ENCODE data around the gene HTT. TPM values are rescaled to one million over a fixed set of nuclear protein-coding genes. Genes with fewer than 3 reads are reported as not detected.

HTT gene
- total RNA-seq, 1 experiment from 2014 or later = 64.4 TPM

DNA sequence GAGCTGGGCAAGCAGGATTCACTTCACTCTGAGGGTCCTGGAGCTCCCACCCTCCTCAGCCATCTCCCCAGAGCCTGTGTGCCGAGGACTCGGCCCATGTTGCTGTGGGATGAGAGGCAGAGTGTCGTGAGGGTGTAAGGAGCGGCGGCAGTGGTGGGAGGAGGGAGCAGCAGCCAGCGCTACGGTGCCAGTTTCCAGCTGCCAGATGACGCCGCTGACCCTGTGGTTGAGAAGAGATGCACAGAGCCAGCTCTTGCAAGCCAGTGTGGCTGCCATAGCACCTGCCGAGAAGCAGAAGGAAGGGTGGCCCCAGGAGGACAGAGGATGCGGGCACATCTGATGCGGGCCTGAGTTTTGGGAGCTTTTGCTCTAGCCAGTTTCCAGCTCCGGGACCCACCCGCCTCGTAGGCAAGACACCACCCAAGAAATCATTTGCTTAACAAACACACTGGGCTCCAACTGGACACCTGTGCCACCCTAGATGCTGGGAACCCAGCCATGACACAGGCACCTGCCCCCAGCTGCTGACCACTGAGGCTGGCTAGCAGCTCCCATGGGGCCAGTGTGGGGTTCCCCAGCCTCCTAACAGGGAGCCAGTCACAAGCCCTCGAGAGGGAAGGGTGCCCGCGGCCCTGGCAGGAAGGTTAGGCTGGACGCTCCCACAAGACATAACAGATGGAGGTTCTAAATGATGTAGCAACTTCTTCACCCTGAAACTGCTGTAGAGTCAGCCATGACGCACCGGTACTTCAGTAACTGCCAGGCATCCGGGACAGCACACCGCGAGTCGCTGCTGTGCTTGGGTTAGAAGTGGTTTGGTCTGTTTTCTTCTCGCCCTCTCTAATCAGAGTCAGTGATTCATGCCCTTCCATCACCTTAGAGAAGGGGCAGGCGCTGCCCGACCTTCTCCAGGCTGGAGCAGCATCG, 183.3 kb downstream of the HTT start:
- no peak overlapping the region for H3K27ac ChIP-seq (ENCODE audit: insufficient read length, low read depth, low read length)
- no peak overlapping the region for H3K18ac ChIP-seq (ENCODE audit: insufficient read length, low read depth, low read length)
- H3K9me3 ChIP-seq (ENCODE audit: control insufficient read depth, low read depth, low read length) = no peaks in the 10 kb centered on the region
- H4K5ac ChIP-seq (ENCODE audit: insufficient read length, low read depth, low read length) = no peak overlapping the region
- H3K79me2 ChIP-seq (ENCODE audit: insufficient read depth, low read length) = no peaks in the 10 kb centered on the region
- no peaks in the 10 kb centered on the region for H3K4me1 Mint-ChIP-seq
- peaks cover 4% of the 10 kb centered on the region; the same call in 1 of the 2 replicates for H3K27me3 Mint-ChIP-seq (ENCODE audit: low read depth)
- no peaks in the 10 kb centered on the region for H3K23me2 ChIP-seq (ENCODE audit: insufficient read length, low read depth, low read length, poor library complexity, severe bottlenecking)
- H2BK20ac ChIP-seq (ENCODE audit: low read depth, low read length, poor library complexity, severe bottlenecking) = no peak overlapping the region
- H3K79me1 ChIP-seq (ENCODE audit: insufficient read depth, low read depth, low read length, poor library complexity, severe bottlenecking) = no peaks in the 10 kb centered on the region
- H3K4me1 ChIP-seq (ENCODE audit: insufficient read depth, low read length) = no peaks in the 10 kb centered on the region
- H2BK120ac ChIP-seq (ENCODE audit: low read depth, low read length, poor library complexity, severe bottlenecking) = no peak overlapping the region
- DNase-seq = peak; percentile 24
- no peak overlapping the region for H3K4ac ChIP-seq (ENCODE audit: low read depth, low read length)
- H2BK5ac ChIP-seq (ENCODE audit: insufficient read length, low read length) = no peak overlapping the region
- H3K36me3 Mint-ChIP-seq (ENCODE audit: insufficient read depth in 1 of 3, low read depth in 3 of 3) = no peaks in the 10 kb centered on the region
- no peaks in the 10 kb centered on the region; a peak in 1 of 5 replicates for H3K9me3 Mint-ChIP-seq
- no peak overlapping the region for H2BK15ac ChIP-seq (ENCODE audit: low read depth, low read length)
- H3T11ph ChIP-seq (ENCODE audit: low read length) = no peak overlapping the region
- no peaks in the 10 kb centered on the region for H4K20me1 ChIP-seq (ENCODE audit: control insufficient read depth, insufficient read depth, insufficient read length)
- H3K9ac ChIP-seq (ENCODE audit: extremely low read depth, insufficient read length, low read length) = no peak overlapping the region
- no peak overlapping the region for H3K27ac Mint-ChIP-seq
- no peak overlapping the region for H3K4me3 Mint-ChIP-seq
- no CpG with 5 or more reads among the region's 29 CpGs for WGBS (ENCODE audit: extremely low coverage, insufficient read length, low lambda C conversion rate)
- H3K14ac ChIP-seq (ENCODE audit: insufficient read depth, low read length) = no peak overlapping the region; the same call in 1 of the 2 replicates
- no peak overlapping the region for H3K56ac ChIP-seq (ENCODE audit: insufficient read length, low read depth, low read length)
- H3K23ac ChIP-seq (ENCODE audit: insufficient read length, low read depth, low read length) = no peak overlapping the region
- H4K91ac ChIP-seq (ENCODE audit: insufficient read length, low read depth, low read length) = no peak overlapping the region
- H2AK5ac ChIP-seq (ENCODE audit: insufficient read length, low read length) = no peak overlapping the region
- H2BK12ac ChIP-seq (ENCODE audit: insufficient read length, low read depth, low read length) = no peak overlapping the region
- no peaks in the 10 kb centered on the region for H3K27me3 ChIP-seq (ENCODE audit: insufficient read depth, low read length)
- no peak overlapping the region for H3K4me2 ChIP-seq (ENCODE audit: insufficient read depth, insufficient read length, low read length)
- no peak overlapping the region for H2AFZ ChIP-seq (ENCODE audit: low read length)
- TF ChIP-seq, protein P1, sequence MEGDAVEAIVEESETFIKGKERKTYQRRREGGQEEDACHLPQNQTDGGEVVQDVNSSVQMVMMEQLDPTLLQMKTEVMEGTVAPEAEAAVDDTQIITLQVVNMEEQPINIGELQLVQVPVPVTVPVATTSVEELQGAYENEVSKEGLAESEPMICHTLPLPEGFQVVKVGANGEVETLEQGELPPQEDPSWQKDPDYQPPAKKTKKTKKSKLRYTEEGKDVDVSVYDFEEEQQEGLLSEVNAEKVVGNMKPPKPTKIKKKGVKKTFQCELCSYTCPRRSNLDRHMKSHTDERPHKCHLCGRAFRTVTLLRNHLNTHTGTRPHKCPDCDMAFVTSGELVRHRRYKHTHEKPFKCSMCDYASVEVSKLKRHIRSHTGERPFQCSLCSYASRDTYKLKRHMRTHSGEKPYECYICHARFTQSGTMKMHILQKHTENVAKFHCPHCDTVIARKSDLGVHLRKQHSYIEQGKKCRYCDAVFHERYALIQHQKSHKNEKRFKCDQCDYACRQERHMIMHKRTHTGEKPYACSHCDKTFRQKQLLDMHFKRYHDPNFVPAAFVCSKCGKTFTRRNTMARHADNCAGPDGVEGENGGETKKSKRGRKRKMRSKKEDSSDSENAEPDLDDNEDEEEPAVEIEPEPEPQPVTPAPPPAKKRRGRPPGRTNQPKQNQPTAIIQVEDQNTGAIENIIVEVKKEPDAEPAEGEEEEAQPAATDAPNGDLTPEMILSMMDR (conservative IDR thresholded peaks at IDR 0.05) = no peak
- no peak overlapping the region for H4K8ac ChIP-seq (replicated peaks; ENCODE audit: insufficient read length, low read depth, low read length)
